Ovary (tissue), 3 donors: Measurements from ENCODE around the gene OR11A1.

Source experiments
- CTCF ChIP-seq, 3 donors: fragments of 450-650 bp in 2 of 3; fragments of 200-600 bp in 1 of 3; IDR thresholded peaks; one replicate each; pipeline versions ENCODE4 v1.5.1 to v1.8.0; 2016 to 2022; ENCODE audit warnings: antibody characterized with exemption in 3 of 3, mild to moderate bottlenecking in 1 of 3
- EP300 ChIP-seq: sonication (generic); formaldehyde crosslinking; IDR thresholded peaks from one replicate; pipeline ENCODE4 v1.6.1; 2017; ENCODE audit warnings: antibody characterized with exemption
- donor health status: DM: no; HTN: no; CAD: no.

DNA sequence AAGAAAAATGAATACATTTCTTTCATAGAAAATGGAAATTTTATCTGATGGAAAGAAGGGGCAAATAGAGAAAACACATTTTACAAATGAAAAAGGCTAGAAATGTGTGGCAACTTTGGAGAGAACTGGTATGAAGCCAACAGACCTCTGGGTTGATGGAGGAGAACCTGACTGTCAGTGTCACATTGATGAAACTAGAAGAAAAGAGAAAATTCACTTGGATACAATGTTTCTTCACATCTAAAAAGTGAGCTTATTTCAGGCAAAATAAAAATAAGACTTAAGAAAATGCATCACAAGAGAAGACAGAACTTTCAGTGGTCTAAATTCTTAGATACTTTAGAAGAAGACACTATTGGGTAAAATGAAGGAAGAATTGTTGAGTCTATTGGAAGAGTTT, 61.5 kb downstream of the OR11A1 start, which contains the start of gene OR12D2:
- TF ChIP-seq EP300: no peak
- TF ChIP-seq CTCF (IDR thresholded peaks at IDR 0.05): no peak
